HUES64 (cell line): ENCODE measurements around the gene IGFALS. TPM values are rescaled to one million over a fixed set of nuclear protein-coding genes. Genes with fewer than 3 reads are reported as not detected.

ENCODE experiments used
- H3K27ac ChIP-seq: 2 replicates; pipeline ENCODE4 v1.7.0; 2013; ENCODE audit warnings: low read depth, low read length, inconsistent platforms
- H3K27me3 ChIP-seq: 2 replicates; pipeline ENCODE4 v1.6.1; 2013; ENCODE audit warnings: mild to moderate bottlenecking, low read length; ENCODE audit not compliant: insufficient read depth
- H3K36me3 ChIP-seq: 2 replicates; pipeline ENCODE4 v1.6.1; 2013; ENCODE audit warnings: mild to moderate bottlenecking, low read length; ENCODE audit not compliant: insufficient read depth
- H3K4me1 ChIP-seq: 2 replicates; pipeline ENCODE4 v1.6.1; 2013; ENCODE audit warnings: mild to moderate bottlenecking, low read length, moderate library complexity; ENCODE audit not compliant: insufficient read depth
- H3K4me3 ChIP-seq: 2 replicates; pipeline ENCODE4 v1.5.1; 2013; ENCODE audit warnings: mild to moderate bottlenecking, low read length, moderate library complexity
- H3K9ac ChIP-seq: 2 replicates; pipeline ENCODE4 v1.6.1; 2013; ENCODE audit warnings: mild to moderate bottlenecking, low read depth, low read length
- H3K9me3 ChIP-seq: 2 replicates; pipeline ENCODE4 v1.6.1; 2013; ENCODE audit warnings: low read depth, low read length; ENCODE audit not compliant: insufficient read depth
- WGBS: fragments of 150-250, 120-280 bp; methylation state at CpG from one replicate; pipeline ENCODE4 v1.1.7; 2013; ENCODE audit warnings: missing lambda C conversion rate; 5-methylcytosine and 5-hydroxymethylcytosine counted together
- polyA plus RNA-seq, 2 experiments: library from polyadenylated mRNA; stranded (reverse); fragments of 50-300 nt; gene quantifications; one replicate each; pipeline ENCODE4 v1.2.3, GENCODE V29; 2013

Gene IGFALS
- not detected for polyA plus RNA-seq (2013, experiment 1 of 2)
- not detected for polyA plus RNA-seq (2013, experiment 2 of 2)

- Histone ChIP-seq H3K36me3 (peaks cover 5% of the 10 kb centered on the region), H3K27me3 (no peaks in the 10 kb centered on the region), H3K4me3 (no peak within 1 kb of the TSS), H3K4me1 (no peaks in the 10 kb centered on the region), H3K27ac (no peak within 1 kb of the TSS), H3K9me3 (peaks cover 16% of the 10 kb centered on the region), H3K9ac (no peak within 1 kb of the TSS)
- WGBS, result 90% methylated on average over 28 of the region's 28 CpGs
Measured at GRCh38 chr16:1793578-1794220, at the start of gene IGFALS. Gene IGFALS (minus strand): TSS chr16:1793705. CDS start chr16:1793652, 53 bp downstream.

DNA sequence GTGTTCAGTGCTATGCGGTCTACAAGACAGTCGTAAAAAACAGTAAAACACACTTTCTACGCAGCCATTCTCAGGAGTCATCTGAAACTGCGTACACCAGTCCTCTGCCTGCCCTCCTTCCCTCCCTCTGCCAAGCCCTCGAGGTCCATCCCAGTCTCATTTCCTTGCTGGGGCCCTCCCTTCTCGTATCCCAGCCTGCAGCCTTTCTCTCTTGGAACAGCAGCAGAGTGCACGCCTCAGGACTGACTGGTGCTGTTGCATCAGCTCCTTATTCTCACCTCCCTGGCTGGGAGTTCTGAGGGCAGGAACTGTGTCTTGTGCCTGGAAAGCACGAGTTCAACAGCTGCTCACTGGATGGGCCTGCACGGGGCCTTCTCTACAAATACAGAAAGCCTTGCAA is 46.0 kb upstream of the IGFALS start:
- H3K9ac ChIP-seq, result no peak overlapping the region
- WGBS, result 75% methylated on average over 9 of the region's 9 CpGs
- H3K27me3 ChIP-seq, result 0 out of 2 replicates have a peak, but pooled peaks cover 3% of the 10 kb centered on the region
- no peak overlapping the region for H3K4me3 ChIP-seq
- H3K36me3 ChIP-seq, result no peaks in the 10 kb centered on the region
- no peaks in the 10 kb centered on the region for H3K4me1 ChIP-seq
- no peaks in the 10 kb centered on the region for H3K9me3 ChIP-seq
- H3K27ac ChIP-seq, result no peak overlapping the region

DNA sequence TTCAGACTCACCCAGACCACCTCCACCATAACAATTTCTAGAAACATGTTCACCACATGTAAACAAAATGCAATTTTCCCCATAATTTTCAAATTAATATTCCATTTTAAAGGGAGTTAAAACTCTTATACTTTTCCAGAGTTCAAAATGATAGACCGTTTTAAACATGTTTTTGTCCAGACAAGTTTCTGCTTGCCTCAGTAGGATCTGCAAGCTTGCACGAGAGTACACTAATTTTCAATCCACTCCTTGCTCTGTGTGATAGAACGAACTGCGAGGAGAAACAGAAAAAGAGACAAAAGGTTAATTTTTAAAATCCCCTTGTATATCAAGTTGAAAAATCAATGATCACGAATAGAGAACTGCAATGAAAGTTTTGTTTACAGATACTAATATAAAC is 40.6 kb upstream of the IGFALS start:
- no peak overlapping the region for H3K4me3 ChIP-seq
- H3K36me3 ChIP-seq, result no peaks in the 10 kb centered on the region
- no peak overlapping the region for H3K27ac ChIP-seq
- no peaks in the 10 kb centered on the region for H3K9me3 ChIP-seq
- 94% methylated on average over 4 of the region's 5 CpGs for WGBS
- no peak overlapping the region for H3K9ac ChIP-seq
- H3K4me1 ChIP-seq, result no peaks in the 10 kb centered on the region
- 0 out of 2 replicates have a peak, but pooled peaks cover 3% of the 10 kb centered on the region for H3K27me3 ChIP-seq

- Histone ChIP-seq H3K4me1 (no peaks in the 10 kb centered on the region), H3K27ac (no peak overlapping the region)
- 79% methylated on average over 9 of the region's 9 CpGs for whole genome bisulfite sequencing
Measured at GRCh38 chr16:1832838-1833454, 39.4 kb upstream of the IGFALS start.

GRCh38 chr16:1831186-1832075 is 37.9 kb upstream of the IGFALS start:
- H3K9ac ChIP-seq, result no peak overlapping the region
- H3K27ac ChIP-seq, result no peak overlapping the region
- no peaks in the 10 kb centered on the region for H3K9me3 ChIP-seq
- H3K4me1 ChIP-seq, result no peaks in the 10 kb centered on the region
- no peak overlapping the region for H3K4me3 ChIP-seq
- H3K36me3 ChIP-seq, result no peaks in the 10 kb centered on the region
- 91% methylated on average over 18 of the region's 19 CpGs for WGBS
- H3K27me3 ChIP-seq, result no peaks in the 10 kb centered on the region

More at GRCh38 chr16:1832838-1833454, 39.4 kb upstream of the IGFALS start:
- Histone ChIP-seq H3K4me3 (no peak overlapping the region), H3K9ac (no peak overlapping the region), H3K36me3 (no peaks in the 10 kb centered on the region), H3K9me3 (no peaks in the 10 kb centered on the region), H3K27me3 (0 out of 2 replicates have a peak, but pooled peaks cover 3% of the 10 kb centered on the region)

DNA sequence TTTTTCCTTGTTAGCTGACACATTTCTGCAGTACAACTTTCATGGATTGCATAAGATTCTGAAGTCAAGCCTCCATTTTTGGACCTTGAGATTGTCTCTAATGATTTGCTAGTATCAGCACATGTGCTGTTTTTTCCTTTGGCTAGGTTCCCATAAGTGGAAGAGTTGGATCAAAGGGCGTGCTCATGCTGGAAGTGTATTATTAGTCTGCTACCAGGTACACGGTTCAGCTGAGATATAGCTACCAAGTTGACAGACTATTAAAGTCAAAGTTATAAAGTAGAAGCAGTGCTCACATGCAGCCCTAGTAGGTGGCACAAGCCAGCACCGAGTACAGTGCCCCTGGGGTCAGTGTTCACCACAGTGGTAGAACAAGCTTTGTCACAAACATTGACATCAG is 36.7 kb upstream of the IGFALS start:
- H3K9me3 ChIP-seq, result no peaks in the 10 kb centered on the region
- no peak overlapping the region for H3K27ac ChIP-seq
- no peak overlapping the region for H3K4me3 ChIP-seq
- H3K36me3 ChIP-seq, result no peaks in the 10 kb centered on the region
- WGBS, result 88% methylated on average over 3 of the region's 3 CpGs
- peaks cover 3% of the 10 kb centered on the region; the same call in 1 of the 2 replicates for H3K27me3 ChIP-seq
- H3K9ac ChIP-seq, result no peak overlapping the region
- no peaks in the 10 kb centered on the region for H3K4me1 ChIP-seq

DNA sequence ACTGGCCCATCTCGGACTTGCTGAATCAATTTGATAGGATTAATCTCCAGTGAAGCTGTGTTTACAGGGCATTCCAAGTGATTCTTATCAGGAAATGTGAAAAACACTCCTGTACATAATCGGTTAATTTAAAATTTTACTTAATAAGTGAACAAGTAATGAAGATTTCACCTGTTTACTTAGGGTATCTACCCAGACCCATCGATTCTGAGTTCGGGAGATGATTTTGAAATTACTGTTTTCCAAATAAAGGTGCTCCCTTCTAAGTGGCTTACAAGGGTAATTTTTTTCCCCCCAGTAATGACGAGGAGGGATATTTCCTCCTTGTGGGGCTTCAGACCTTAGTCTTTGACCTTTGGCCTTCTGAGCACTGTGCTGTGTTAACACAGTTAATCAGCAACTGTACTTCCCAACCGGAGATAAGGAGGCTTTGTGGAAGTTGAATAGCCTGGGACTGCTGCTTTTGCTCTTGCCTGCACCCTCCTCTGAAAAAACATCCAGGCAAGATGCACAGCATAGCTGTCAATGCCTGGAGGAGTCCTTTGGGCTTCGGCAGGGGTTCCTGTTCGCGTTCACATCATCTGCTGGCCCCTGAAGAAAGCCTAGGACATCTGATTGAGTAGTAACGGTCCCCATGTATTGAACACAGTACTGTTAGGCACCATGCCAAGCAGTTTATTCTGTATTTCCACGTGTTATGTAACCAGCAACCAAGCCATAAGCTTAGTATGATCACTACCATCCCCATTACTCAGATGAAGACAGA is 35.3 kb upstream of the IGFALS start:
- Histone ChIP-seq H3K36me3 (no peaks in the 10 kb centered on the region), H3K4me1 (no peaks in the 10 kb centered on the region), H3K27me3 (peaks cover 3% of the 10 kb centered on the region; the same call in 1 of the 2 replicates), H3K9ac (no peak overlapping the region), H3K4me3 (peak overlapping the region; percentile 78), H3K27ac (no peak overlapping the region), H3K9me3 (no peaks in the 10 kb centered on the region)
- 92% methylated on average over 10 of the region's 11 CpGs for WGBS

- H3K4me3 ChIP-seq, result peak within 1 kb of the TSS; percentile 78
- peak within 1 kb of the TSS; percentile 77 for H3K9ac ChIP-seq
- under 1% methylated on average over 104 of the region's 104 CpGs for WGBS
- no peaks in the 10 kb centered on the region for H3K9me3 ChIP-seq
- H3K27ac ChIP-seq, result peak within 1 kb of the TSS; percentile 61
- peaks cover 3% of the 10 kb centered on the region; the same call in 1 of the 2 replicates for H3K27me3 ChIP-seq
- no peaks in the 10 kb centered on the region for H3K4me1 ChIP-seq
- H3K36me3 ChIP-seq, result no peaks in the 10 kb centered on the region
Measured at GRCh38 chr16:1826691-1827573, 33.4 kb upstream of the IGFALS start, which contains the start of the genes FAHD1 and HAGH. Gene FAHD1 (plus strand): TSS chr16:1827206. CDS start chr16:1827239, 33 bp downstream. Gene HAGH (minus strand): TSS chr16:1826825. CDS start chr16:1826787, 38 bp downstream.

DNA sequence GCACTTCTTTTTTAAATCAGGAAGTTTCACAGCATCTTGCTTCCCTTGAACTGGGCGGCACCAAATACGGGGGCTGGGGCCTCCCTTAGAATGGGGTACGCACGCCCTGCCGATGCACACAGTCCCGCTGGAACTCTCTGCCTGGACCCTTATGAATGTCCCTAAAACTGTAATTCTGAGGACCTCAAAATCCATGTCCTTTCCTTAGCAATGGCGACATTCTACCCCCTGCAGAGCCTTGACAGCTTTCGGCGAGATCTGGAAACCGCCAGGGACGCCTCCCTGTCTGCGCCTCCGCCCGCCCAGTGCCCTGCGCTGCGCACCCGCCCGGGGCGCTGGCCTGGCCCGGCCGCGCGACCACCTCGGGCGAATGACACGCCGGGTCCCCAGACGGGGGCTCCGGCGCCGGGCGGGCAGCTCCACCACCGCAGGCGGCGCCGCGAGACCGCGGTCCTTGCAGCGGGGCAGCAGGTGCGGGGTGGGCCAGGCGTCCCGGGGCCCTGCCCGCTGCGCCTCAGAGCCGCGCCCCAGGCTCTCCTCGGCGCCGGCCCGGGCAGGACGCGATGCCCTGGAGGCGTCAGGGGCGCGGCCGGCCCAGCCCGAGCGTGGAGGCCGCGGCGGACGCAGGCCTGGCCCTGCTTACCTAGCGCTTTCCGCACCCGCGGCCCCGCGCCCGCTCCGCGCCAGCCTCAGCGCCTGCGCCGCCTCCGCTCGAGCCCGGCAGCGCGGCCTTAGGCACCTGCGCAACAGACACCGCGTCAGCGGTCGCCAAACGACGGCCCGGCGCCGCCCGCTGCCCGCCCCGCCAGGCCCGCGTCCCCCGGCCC is 32.6 kb upstream of the IGFALS start:
- Histone ChIP-seq H3K4me1 (no peaks in the 10 kb centered on the region), H3K27me3 (peaks cover 3% of the 10 kb centered on the region; the same call in 1 of the 2 replicates), H3K4me3 (peak overlapping the region; percentile 78), H3K9me3 (no peaks in the 10 kb centered on the region), H3K36me3 (no peaks in the 10 kb centered on the region), H3K27ac (no peak overlapping the region), H3K9ac (peak overlapping the region; percentile 44; the same call in 1 of the 2 replicates)
- 4% methylated on average over 96 of the region's 96 CpGs for WGBS
